HTR-8/SVneo (cell line): Measurements from ENCODE around the gene ARFIP2.

ENCODE experiments used
- DNase-seq: peaks from one replicate; pipeline ENCODE4 v3.0.0; 2011; ENCODE audit warnings: low spot score, mixed read lengths; ENCODE audit not compliant: insufficient read length
- FAIRE-seq: peaks from 2 replicates; lab custom pipeline; 2011; peaks lifted over from hg19 to GRCh38; lab: Jason Lieb, UNC

Gene ARFIP2

GRCh38 chr11:6453152-6453551 lies 28.0 kb downstream of the ARFIP2 start:
- no peak for FAIRE-seq
- DNase-seq, result no peak

- DNase-seq, result no peak
- FAIRE-seq, result no peak
Measured at GRCh38 chr11:6452219-6452618, 28.9 kb downstream of the ARFIP2 start.

- no peak for DNase-seq
- FAIRE-seq, result no peak
Measured at GRCh38 chr11:6448574-6448973, 32.6 kb downstream of the ARFIP2 start.

- DNase-seq (peak; percentile 71), FAIRE-seq (no peak)
Measured at GRCh38 chr11:6443269-6444003, 37.7 kb downstream of the ARFIP2 start.

- FAIRE-seq (no peak), DNase-seq (no peak)
Measured at GRCh38 chr11:6442441-6442840, 38.7 kb downstream of the ARFIP2 start.

GRCh38 chr11:6440906-6441358 lies 40.2 kb downstream of the ARFIP2 start, which contains the start of gene HPX:
HPX (minus strand) TSS chr11:6440987; CDS start chr11:6440963, 24 bp downstream.
- DNase-seq (no peak), FAIRE-seq (no peak)

- DNase-seq (peak; percentile 39), FAIRE-seq (peak; percentile 28)
Measured at GRCh38 chr11:6438979-6439571, 42.1 kb downstream of the ARFIP2 start.

- DNase-seq, result no peak
- no peak for FAIRE-seq
Measured at GRCh38 chr11:6437993-6438392, 43.1 kb downstream of the ARFIP2 start.

- DNase-seq (no peak), FAIRE-seq (no peak)
Measured at GRCh38 chr11:6437423-6437822, 43.7 kb downstream of the ARFIP2 start.

GRCh38 chr11:6433998-6434660 lies 47.0 kb downstream of the ARFIP2 start:
- FAIRE-seq (no peak), DNase-seq (no peak)

GRCh38 chr11:6431861-6432260 lies 49.3 kb downstream of the ARFIP2 start:
- FAIRE-seq (peak; percentile 90), DNase-seq (peak; percentile 83)

GRCh38 chr11:6427516-6427915 lies 53.6 kb downstream of the ARFIP2 start:
- FAIRE-seq (no peak), DNase-seq (no peak)
